Muscle layer of colon (tissue), 2 donors: ENCODE data around the gene CYP51A1.
"Not testable (repeated sequence)": the region's sequence is repeated elsewhere in the genome, so short reads cannot be mapped to it uniquely, and the experiment has no call there.

ENCODE experiments used
- H3K27ac ChIP-seq: one replicate; pipeline ENCODE4 v1.7.0; 2013; ENCODE audit warnings: low read depth, mild to moderate bottlenecking, low read length, moderate library complexity
- H3K27me3 ChIP-seq, 2 donors: one replicate each; pipeline ENCODE4 v1.7.0; 2013; ENCODE audit warnings: low read length in 2 of 2, mild to moderate bottlenecking in 2 of 2; ENCODE audit not compliant: insufficient read depth in 2 of 2, control insufficient read depth in 1 of 2
- H3K36me3 ChIP-seq: one replicate; pipeline ENCODE4 v1.7.0; 2013; ENCODE audit warnings: mild to moderate bottlenecking, low read length; ENCODE audit not compliant: insufficient read depth
- H3K4me1 ChIP-seq: one replicate; pipeline ENCODE4 v1.7.0; 2013; ENCODE audit warnings: mild to moderate bottlenecking, low read length; ENCODE audit not compliant: insufficient read depth
- H3K4me3 ChIP-seq, 2 donors: one replicate each; pipeline ENCODE4 v1.7.0; 2013; ENCODE audit warnings: low read length in 2 of 2, low read depth in 1 of 2, mild to moderate bottlenecking in 1 of 2, moderate library complexity in 1 of 2
- H3K9ac ChIP-seq: one replicate; pipeline ENCODE4 v1.7.0; 2013; ENCODE audit warnings: low read length
- H3K9me3 ChIP-seq: one replicate; pipeline ENCODE4 v1.7.0; 2013; ENCODE audit warnings: mild to moderate bottlenecking, low read length
- donor health status: abdominal sarcoma.
- donor health status: Adenocarcinoma of cecum.

Gene CYP51A1

DNA sequence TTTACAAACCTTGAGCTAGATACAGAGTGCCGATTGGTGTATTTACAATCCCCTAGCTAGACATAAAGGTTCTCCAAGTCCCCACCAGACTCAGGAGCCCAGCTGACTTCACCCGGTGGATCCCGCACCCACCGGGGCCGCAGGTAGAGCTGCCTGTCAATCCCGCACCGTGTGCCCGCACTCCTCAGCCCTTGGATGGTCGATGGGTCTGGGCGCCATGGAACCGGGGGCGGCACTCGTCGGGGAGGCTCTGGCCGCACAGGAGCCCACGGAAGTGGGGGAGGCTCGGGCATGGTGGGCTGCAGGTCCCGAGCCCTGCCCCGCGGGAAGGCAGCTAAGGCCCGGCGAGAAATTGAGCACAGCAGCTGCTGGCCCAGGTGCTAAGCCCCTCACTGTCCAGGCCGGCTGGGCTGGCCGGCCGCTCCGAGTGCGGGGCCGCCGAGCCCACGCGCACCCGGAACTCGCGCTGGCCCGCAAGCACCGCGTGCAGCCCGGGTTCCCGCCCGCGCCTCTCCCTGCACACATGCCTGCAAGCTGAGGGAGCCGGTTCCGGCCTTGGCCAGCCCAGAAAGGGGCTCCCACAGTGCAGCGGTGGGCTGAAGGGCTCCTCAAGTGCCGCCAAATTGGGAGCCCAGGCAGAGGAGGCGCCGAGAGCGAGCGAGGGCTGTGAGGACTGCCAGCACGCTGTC, 9.1 kb upstream of the CYP51A1 start:
- not testable (repeated sequence) for H3K36me3 ChIP-seq, H3K27ac ChIP-seq, H3K9ac ChIP-seq, H3K4me1 ChIP-seq, H3K9me3 ChIP-seq, H3K27me3 ChIP-seq, H3K4me3 ChIP-seq

DNA sequence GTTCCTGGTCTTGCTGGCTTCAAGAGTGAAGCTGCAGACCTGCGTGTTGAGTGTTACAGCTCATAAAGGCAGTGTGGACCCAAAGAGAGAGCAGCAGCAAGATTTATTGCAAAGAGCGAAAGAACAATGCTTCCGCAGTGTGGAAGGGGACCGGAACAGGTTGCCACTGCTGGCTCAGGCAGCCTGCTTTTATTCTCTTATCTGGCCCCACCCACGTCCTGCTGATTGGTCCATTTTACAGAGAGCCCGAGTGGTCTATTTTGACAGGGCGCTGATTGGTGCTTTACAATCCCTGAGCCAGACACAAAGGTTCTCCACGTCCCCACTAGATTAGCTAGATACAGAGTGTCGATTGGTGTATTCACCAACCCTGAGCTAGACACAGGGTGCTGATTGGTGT, 8.5 kb upstream of the CYP51A1 start:
- not testable (repeated sequence) for H3K4me3 ChIP-seq, H3K9ac ChIP-seq, H3K36me3 ChIP-seq, H3K4me1 ChIP-seq, H3K27ac ChIP-seq, H3K9me3 ChIP-seq, H3K27me3 ChIP-seq

DNA sequence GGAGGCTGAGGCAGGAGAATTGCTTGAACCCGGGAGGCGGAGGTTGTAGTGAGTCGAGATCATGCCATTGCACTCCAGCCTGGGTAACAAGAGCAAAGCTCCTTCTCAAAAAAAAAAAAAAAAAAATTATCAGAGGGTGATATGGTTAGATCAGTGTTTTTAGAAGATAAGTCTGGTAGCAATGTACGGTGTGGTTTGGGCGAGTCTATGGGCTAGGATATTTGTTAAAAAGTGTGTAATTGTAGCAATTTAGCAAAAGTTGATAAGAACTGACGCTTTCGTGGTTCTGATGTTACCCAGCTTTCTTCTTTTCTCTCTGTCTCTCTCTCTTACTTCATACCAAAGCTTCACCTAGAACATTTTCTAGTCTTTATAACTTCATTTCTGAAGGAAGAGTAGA, 6.9 kb upstream of the CYP51A1 start:
- Histone ChIP-seq H3K4me3 (no peak overlapping the region), H3K36me3 (no peaks in the 10 kb centered on the region), H3K27me3 (no peaks in the 10 kb centered on the region), H3K4me1 (no peaks in the 10 kb centered on the region), H3K27ac (no peak overlapping the region), H3K9ac (no peak overlapping the region), H3K9me3 (no peaks in the 10 kb centered on the region)

DNA sequence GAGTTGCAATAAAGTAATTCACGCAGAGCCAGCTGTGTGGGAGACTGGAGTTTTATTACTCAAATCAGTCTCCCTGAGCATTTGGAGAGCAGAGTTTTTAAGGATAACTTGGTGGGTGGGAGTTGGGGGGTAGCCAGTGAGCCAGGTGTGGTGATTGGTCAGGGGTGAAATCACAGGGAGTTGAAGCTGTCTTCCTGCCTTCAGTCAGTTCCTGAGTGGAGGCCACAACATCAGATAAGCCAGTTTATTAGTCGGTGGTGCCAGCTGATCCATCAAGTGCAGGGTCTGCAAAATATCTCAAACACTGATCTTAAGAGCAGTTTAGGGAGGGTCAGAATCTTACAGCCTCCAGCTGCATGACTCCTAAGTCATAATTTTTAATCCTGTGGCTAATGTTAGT, 3.3 kb upstream of the CYP51A1 start:
- H3K4me1 ChIP-seq = peaks cover 13% of the 10 kb centered on the region
- no peak overlapping the region for H3K27ac ChIP-seq
- H3K9me3 ChIP-seq = no peaks in the 10 kb centered on the region
- H3K4me3 ChIP-seq = no peak overlapping the region
- no peaks in the 10 kb centered on the region for H3K36me3 ChIP-seq
- no peak overlapping the region for H3K9ac ChIP-seq
- no peaks in the 10 kb centered on the region for H3K27me3 ChIP-seq

DNA sequence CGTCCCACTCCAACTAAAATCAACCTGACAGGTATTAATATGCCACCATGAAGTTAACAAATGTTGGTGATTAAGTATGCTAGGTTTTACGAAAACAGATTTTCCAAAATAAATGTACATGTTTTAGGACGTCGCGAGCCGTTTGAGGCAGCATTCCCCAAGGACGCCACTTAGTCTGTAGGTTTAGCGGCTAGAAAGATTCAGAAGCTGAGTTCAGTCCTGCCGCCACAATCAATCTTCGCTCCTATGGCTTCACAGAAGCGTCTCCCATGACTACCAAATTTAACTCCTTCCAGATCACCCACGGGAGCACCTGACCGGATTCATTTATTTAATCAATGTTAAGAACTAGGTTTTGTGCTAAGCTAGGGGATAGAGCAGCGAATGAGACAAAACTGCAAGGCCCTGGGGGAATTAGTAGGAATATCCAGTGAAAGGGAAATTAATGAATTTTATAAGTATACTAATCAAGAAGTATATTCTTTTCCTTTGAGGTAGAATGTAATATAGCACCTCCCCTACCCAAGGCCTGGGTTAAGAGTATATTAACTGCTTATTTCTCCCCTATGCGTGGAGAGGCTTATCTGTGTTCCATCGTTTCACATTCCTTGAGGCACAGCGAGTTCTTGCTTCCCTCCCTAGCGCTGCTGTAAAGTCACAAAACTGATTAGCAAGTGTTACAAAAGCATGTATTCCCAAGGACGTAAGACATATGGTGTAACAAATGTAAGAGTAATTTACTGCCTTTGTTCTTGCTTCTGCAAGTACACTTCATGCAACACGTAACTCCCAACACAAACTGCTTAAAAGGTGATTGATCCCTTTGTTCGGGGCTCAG, 994 bp upstream of the CYP51A1 start:
- peak overlapping the region; percentile 94 for H3K9ac ChIP-seq
- peak overlapping the region; percentile 88 to 98 for H3K4me3 ChIP-seq
- no peaks in the 10 kb centered on the region for H3K27me3 ChIP-seq
- peak overlapping the region; percentile 98 for H3K27ac ChIP-seq
- peaks cover 19% of the 10 kb centered on the region for H3K4me1 ChIP-seq
- no peaks in the 10 kb centered on the region for H3K9me3 ChIP-seq
- no peaks in the 10 kb centered on the region for H3K36me3 ChIP-seq

DNA sequence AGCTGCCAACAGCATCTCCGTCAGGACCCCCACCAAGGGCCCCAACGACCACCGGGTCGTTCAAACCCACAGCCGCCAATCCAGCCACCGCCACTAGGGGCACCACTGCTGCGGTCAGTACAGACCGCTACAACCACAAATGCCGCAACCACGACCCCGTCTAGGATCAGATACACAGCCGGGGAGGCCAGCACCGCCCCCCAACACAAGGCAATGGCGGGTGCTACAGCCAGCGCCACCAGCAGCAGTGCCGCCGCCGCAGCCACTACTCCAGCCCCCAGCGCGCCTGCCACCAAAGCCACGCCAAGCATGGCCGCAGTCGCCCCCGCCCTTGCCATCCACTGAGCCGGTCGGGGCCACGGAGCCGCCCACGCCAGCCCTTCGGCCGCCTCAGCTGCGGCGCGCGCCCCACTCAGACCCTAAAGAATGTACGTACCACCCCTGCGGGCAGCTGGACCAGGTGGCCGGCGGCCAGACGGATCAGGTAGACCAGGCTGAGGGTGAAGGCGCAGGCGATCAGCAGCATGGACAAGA, 473 bp downstream of the CYP51A1 start:
- no peaks in the 10 kb centered on the region for H3K27me3 ChIP-seq
- peak overlapping the region; percentile 94 for H3K9ac ChIP-seq
- H3K4me3 ChIP-seq = peak overlapping the region; percentile 88 to 98
- no peaks in the 10 kb centered on the region for H3K9me3 ChIP-seq
- H3K27ac ChIP-seq = peak overlapping the region; percentile 98
- peaks cover 19% of the 10 kb centered on the region for H3K4me1 ChIP-seq
- H3K36me3 ChIP-seq = no peaks in the 10 kb centered on the region

DNA sequence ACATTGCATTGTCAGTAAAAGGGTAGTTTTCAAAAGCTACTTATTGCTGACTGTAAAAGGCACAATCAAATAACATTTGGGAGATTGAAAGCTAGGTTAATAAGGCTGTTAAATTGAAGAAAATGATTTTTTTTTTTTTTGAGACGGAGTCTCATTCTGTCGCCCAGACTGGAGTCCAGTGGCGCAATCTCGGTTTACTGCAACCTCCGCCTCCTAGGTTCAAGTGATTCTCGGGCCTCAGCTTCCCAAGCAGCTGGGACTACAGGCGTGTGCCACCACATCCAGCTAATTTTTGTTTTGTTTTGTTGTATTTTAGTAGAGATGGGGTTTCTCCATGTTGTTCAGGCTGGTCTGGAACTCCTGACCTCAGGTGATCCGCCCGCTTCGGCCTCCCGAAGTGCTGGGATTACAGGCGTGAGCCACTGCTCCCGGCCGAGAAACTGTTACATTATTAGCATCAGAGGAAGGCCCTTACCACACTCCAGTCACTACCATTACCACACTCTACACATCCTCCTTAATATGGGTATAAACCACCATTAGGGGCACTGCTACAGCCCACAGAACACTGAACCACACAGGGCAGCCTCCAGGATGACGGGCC, 1.0 kb downstream of the CYP51A1 start:
- Histone ChIP-seq H3K9ac (peak overlapping the region; percentile 94), H3K4me3 (peak overlapping the region; percentile 88 to 98), H3K9me3 (no peaks in the 10 kb centered on the region), H3K36me3 (peaks cover 5% of the 10 kb centered on the region), H3K27me3 (no peaks in the 10 kb centered on the region), H3K4me1 (peaks cover 19% of the 10 kb centered on the region), H3K27ac (peak overlapping the region; percentile 98)

DNA sequence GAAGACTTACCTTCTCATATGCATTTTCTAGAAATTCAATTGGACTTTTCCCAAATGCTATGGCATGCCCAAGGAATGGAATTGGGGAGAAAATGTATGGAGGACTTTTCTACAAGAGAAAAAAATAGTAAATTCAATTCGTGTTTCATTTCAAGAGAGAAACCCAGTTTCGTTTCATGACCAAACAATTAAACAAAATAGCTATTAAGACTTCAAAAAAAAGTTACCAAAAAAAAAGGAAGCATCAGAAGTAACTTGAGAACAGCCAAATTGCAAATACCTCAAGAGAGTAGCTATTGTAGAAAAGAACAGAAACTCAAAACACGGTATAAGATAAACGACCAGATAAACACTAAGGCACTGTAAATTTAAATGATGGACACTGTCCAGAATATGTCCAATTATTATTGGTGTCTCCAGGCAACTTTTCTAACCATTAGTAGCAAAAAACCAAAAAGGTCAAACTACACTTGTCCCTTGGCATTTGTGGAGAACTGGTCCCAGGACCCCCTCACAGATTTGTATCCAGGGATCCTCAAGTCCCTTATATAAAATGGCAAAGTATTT, 2.4 kb downstream of the CYP51A1 start:
- Histone ChIP-seq H3K9me3 (no peaks in the 10 kb centered on the region), H3K9ac (no peak overlapping the region), H3K27me3 (no peaks in the 10 kb centered on the region), H3K4me3 (no peak overlapping the region), H3K27ac (no peak overlapping the region), H3K4me1 (peaks cover 19% of the 10 kb centered on the region), H3K36me3 (peaks cover 5% of the 10 kb centered on the region)

DNA sequence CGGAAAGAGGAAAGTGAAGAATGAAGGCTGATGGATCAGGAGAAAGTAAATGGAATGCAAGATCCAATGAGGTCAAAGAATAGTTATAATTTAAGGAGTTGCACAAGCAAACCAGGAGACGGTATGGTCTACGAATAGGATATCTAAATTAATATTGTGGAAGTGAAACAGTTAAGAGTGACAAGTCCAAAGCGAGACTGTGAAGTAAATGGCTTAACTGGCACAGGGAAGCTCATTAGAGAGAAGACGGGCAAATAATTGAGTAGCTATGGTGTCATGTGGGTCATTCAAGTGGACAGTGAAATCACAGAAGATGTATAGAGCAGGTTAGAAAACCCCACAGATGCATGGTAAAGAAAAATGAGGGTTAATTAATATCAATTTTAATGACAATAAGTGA, 3.2 kb downstream of the CYP51A1 start:
- no peak overlapping the region for H3K4me3 ChIP-seq
- no peak overlapping the region for H3K9ac ChIP-seq
- H3K4me1 ChIP-seq = peaks cover 19% of the 10 kb centered on the region
- H3K27me3 ChIP-seq = no peaks in the 10 kb centered on the region
- peaks cover 5% of the 10 kb centered on the region for H3K36me3 ChIP-seq
- no peak overlapping the region for H3K27ac ChIP-seq
- no peaks in the 10 kb centered on the region for H3K9me3 ChIP-seq

DNA sequence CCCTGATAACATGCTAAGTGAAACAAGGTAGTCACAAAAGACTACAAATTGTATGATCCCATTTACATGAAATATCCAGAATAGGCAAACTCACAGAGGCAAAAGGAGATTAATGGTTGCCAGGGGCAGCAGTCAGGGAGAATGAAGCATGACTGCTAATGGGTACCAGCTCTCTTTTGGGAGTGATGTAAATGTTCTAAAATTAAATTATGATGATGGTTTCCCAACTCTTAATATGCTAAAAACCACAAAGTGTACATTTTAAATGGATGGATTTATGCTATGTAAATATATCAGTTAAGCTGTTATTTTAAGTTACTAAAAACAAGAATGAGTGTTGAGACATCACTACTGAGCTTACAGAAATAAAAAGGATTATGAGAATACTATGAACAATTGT, 12.6 kb downstream of the CYP51A1 start:
- Histone ChIP-seq H3K9ac (no peak overlapping the region), H3K36me3 (peaks cover 34% of the 10 kb centered on the region), H3K9me3 (no peaks in the 10 kb centered on the region), H3K4me1 (no peaks in the 10 kb centered on the region), H3K4me3 (no peak overlapping the region), H3K27ac (no peak overlapping the region), H3K27me3 (no peaks in the 10 kb centered on the region)

DNA sequence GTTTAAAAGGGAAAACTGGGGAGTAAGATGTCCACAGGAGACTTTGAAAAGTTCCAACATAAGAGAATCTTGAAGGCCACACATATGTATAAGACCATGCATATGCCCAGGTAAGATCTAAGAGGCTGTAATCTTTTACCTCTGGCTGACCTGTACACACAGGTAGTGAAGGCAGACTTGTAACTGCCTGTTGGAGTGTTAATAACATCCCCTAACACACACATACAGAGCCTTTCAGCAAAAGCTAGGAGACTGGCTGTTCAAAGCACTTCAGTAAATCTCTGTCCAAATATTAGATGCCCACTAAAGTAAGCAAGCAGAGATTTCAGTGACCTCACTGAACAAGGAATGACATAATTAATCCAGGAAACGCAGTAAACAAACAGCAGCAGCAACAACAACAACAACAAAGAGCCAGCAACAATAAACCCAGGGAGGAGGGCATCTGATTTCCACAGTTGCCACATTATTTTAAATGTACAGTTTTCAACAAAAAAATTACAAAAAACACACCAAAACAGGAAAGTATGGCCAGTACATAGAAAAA, 15.0 kb downstream of the CYP51A1 start:
- no peak overlapping the region for H3K9ac ChIP-seq
- H3K27me3 ChIP-seq = no peaks in the 10 kb centered on the region
- H3K36me3 ChIP-seq = peaks cover 43% of the 10 kb centered on the region
- no peak overlapping the region for H3K27ac ChIP-seq
- no peak overlapping the region for H3K4me3 ChIP-seq
- no peaks in the 10 kb centered on the region for H3K9me3 ChIP-seq
- no peaks in the 10 kb centered on the region for H3K4me1 ChIP-seq
